Skeletal muscle tissue (tissue), 4 donors: ENCODE data around the gene PTPRS. TPM values are rescaled to one million over a fixed set of nuclear protein-coding genes. Genes with fewer than 3 reads are reported as not detected.

Source experiments
- H3K27ac ChIP-seq: one replicate; pipeline ENCODE4 v1.7.0; 2013; ENCODE audit warnings: mild to moderate bottlenecking, low read depth, low read length, inconsistent platforms
- H3K27me3 ChIP-seq, 3 donors: one replicate each; pipeline ENCODE4 v1.7.0; 2013; ENCODE audit warnings: low read length in 3 of 3; ENCODE audit not compliant: control insufficient read depth in 3 of 3, insufficient read depth in 3 of 3
- H3K36me3 ChIP-seq, 3 donors: one replicate each; pipeline ENCODE4 v1.7.0; 2013; ENCODE audit warnings: low read length in 3 of 3; ENCODE audit not compliant: control insufficient read depth in 3 of 3, insufficient read depth in 3 of 3
- H3K4me1 ChIP-seq, 3 donors: one replicate each; pipeline ENCODE4 v1.7.0; 2013; ENCODE audit warnings: low read length in 3 of 3, mild to moderate bottlenecking in 3 of 3; ENCODE audit not compliant: control insufficient read depth in 3 of 3, insufficient read depth in 3 of 3
- H3K4me3 ChIP-seq, 3 donors: one replicate each; pipeline ENCODE4 v1.7.0; 2013; ENCODE audit warnings: low read length in 3 of 3
- H3K9ac ChIP-seq, 3 donors: one replicate each; pipeline ENCODE4 v1.7.0; 2013; ENCODE audit warnings: low read length in 3 of 3, mild to moderate bottlenecking in 3 of 3, moderate library complexity in 2 of 3, low read depth in 1 of 3
- H3K9me3 ChIP-seq, 3 donors: one replicate each; pipeline ENCODE4 v1.7.0; 2013; ENCODE audit warnings: low read length in 3 of 3; ENCODE audit not compliant: control insufficient read depth in 3 of 3
- total RNA-seq: library from RNA; depleted of rRNA; stranded (reverse); fragments of >200 nt; gene quantifications from one replicate; pipeline ENCODE4 v1.2.3, GENCODE V29; 2014
- donor health status: Osteomylitis.

Gene PTPRS
- total RNA-seq, 1 donor from 2014 or later, result 79.9 TPM

DNA sequence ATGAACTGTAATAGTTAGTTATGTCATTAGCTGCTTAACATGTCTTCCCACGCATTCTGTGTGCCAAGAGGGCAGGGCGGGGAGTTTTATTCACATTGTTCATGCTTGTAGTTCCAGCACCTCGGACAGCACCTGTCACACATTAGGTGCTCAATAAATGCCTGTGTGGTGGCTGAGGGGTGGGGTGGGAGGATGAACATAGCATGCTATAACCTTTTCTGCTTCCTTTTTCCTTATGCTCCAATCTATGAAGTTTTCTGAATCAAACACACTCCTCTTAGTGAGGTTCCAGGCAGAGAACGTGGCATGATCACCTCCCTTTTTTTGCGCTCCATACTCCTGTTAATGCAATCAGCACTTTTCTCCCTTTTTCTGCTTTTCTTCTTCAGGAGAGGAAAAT, 15.8 kb upstream of the PTPRS start:
- no peaks in the 10 kb centered on the region for H3K36me3 ChIP-seq
- no peak overlapping the region for H3K9ac ChIP-seq
- peaks cover 0 to 3% (median 0%) of the 10 kb centered on the region in 3 donors for H3K9me3 ChIP-seq
- H3K4me3 ChIP-seq, result no peak overlapping the region
- no peak overlapping the region for H3K27ac ChIP-seq
- no peaks in the 10 kb centered on the region for H3K4me1 ChIP-seq
- H3K27me3 ChIP-seq, result peaks cover 35 to 50% (median 42%) of the 10 kb centered on the region in 3 donors

DNA sequence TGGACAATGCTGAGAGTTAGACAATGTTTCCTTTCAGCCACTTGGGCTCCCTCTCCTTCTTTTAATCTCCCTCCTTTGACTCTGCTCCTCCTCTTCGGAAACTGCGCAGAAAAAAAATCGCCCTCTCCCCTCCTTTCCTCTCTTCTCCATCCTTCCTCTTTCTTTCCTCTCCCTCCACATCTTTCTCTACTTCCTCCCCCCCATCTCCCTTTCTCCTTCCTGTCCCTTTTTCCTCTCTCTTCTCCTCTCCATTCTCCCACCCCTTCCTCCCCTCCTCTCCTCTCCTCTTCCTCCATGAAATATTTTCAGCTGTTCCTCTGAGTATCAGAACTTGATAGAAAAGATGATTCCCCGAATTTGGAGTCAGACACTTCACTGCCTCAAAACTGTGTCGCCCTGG, 15.1 kb upstream of the PTPRS start:
- Histone ChIP-seq H3K4me3 (no peak overlapping the region), H3K9ac (no peak overlapping the region), H3K27ac (no peak overlapping the region), H3K9me3 (peaks cover 0 to 3% (median 0%) of the 10 kb centered on the region in 3 donors), H3K36me3 (no peaks in the 10 kb centered on the region), H3K27me3 (peaks cover 35 to 48% (median 42%) of the 10 kb centered on the region in 3 donors), H3K4me1 (no peaks in the 10 kb centered on the region)

DNA sequence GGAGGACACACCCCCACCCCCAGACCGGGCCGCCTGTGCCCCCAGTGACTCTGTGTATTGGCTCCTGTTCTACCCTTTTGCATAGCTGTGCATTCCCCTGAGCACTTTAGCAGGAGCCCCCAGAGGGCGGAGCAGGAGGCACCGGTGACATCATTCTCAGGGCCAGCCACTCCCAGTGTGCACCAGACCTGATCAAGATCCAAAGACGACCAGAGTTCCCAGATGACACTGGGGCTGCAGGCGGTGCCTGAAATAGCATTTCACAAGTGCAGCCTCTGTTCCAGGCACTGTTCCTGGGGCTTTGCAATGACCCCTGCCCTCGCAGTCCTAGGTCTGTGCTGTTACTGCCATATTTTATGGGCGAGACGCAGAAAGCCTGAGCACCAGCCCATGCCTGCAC, 14.5 kb upstream of the PTPRS start:
- H3K9me3 ChIP-seq, result peaks cover 0 to 3% (median 0%) of the 10 kb centered on the region in 3 donors
- H3K36me3 ChIP-seq, result no peaks in the 10 kb centered on the region
- H3K27me3 ChIP-seq, result peaks cover 35 to 42% (median 37%) of the 10 kb centered on the region in 3 donors
- no peak overlapping the region for H3K4me3 ChIP-seq
- H3K27ac ChIP-seq, result no peak overlapping the region
- no peaks in the 10 kb centered on the region for H3K4me1 ChIP-seq
- no peak overlapping the region for H3K9ac ChIP-seq

DNA sequence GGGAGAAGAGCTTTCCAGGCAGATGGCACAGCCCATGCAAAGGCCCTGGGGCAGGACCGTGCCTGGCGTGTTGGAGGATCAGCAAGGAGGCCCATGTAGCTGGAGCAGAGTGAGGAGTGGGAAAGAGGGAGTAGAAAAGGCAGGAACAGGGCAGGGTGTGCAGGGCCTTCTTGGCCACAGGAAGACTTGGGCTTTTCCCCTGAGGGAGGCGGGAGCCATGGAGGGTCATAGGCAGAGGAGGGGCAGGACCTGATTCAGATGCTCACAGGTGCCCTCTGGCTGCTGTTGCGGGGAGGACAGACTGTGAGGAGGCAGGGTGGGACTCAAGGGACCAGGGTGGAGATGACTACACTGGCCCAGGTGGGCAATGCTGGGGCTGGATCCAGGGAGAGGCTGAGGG, 13.8 kb upstream of the PTPRS start:
- Histone ChIP-seq H3K9me3 (peaks cover 0 to 3% (median 0%) of the 10 kb centered on the region in 3 donors), H3K27me3 (peaks cover 34 to 39% (median 35%) of the 10 kb centered on the region in 3 donors), H3K36me3 (no peaks in the 10 kb centered on the region), H3K4me3 (no peak overlapping the region), H3K4me1 (no peaks in the 10 kb centered on the region), H3K27ac (no peak overlapping the region), H3K9ac (no peak overlapping the region)

DNA sequence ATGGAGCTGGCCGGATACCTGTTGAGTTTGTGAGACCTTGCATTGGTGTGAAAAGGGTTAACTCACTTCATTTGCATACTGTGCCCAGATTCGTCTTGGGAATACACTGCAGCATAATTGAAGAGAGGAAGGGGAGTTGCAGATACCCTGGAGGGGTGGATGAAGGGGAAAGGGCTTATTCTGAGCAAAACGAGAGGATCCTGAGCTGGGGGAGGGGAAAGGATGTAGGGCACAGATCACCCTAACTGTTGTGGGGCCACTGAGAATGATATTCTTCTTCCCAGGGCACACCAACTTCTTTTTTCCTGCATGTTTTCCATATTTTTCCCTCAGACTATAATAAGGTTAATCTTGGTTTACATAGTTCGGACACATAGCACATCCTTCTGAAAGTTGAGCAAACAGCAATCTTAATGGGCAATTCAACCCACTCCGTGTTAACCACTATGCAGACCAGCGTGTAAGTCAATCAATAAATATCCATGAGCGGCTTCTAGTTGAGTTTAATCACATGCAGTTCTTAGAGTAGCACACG, 11.7 kb upstream of the PTPRS start:
- Histone ChIP-seq H3K9me3 (peaks cover 0 to 3% (median 0%) of the 10 kb centered on the region in 3 donors), H3K36me3 (no peaks in the 10 kb centered on the region), H3K4me1 (no peaks in the 10 kb centered on the region), H3K9ac (no peak overlapping the region), H3K27me3 (peaks cover 21 to 33% (median 29%) of the 10 kb centered on the region in 3 donors), H3K27ac (no peak overlapping the region), H3K4me3 (no peak overlapping the region)

DNA sequence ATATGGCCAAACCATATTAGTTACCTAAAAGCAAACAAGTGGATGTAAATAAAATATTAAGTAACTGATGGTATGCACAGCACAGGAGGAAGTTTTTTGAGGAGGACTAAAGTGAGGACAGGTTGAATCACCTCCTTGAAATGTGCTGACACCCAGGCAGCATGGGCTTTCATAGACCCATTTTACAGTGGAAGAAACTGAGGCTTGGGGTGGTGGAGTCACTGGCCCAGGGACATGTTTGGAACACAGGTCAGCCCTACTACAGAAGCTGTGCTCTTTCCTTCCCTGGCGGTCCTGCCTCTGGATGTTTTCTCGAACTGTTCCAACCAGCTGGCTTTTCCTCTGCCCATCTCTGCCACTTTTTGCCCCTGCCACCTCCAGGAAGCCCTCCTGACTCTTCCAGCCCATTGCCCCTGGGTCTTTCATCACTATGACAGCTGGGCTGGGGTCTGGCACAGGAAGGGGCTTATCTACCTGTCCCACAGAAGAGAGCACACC, 11.2 kb upstream of the PTPRS start:
- Histone ChIP-seq H3K36me3 (no peaks in the 10 kb centered on the region), H3K9me3 (peaks cover 0 to 3% (median 0%) of the 10 kb centered on the region in 3 donors), H3K9ac (no peak overlapping the region), H3K4me3 (no peak overlapping the region), H3K4me1 (no peaks in the 10 kb centered on the region), H3K27me3 (peaks cover 15 to 28% (median 24%) of the 10 kb centered on the region in 3 donors), H3K27ac (no peak overlapping the region)

DNA sequence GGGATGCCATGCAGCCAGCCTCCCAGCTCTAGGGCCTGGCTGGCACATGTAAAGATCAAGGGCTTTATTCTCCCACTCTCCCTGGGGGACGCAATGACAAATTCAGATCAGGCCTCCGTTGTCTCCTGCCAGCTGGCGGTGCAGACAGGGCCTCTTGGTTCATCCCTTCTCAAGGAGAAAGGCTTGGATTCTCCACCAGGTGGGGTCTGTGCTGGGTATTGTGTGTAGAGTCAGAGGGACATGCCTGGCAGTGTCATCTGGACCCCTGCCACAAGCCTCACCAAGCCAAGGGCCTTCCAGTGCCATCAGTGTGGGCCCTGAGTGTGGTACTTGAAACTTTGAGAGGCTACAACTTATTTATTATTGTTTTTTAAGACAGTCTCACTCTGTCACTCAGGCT, 8.4 kb upstream of the PTPRS start:
- H3K9ac ChIP-seq, result no peak overlapping the region
- H3K9me3 ChIP-seq, result no peaks in the 10 kb centered on the region
- H3K27me3 ChIP-seq, result peaks cover 0 to 11% (median 7%) of the 10 kb centered on the region in 3 donors
- no peak overlapping the region for H3K4me3 ChIP-seq
- H3K36me3 ChIP-seq, result no peaks in the 10 kb centered on the region
- H3K4me1 ChIP-seq, result no peaks in the 10 kb centered on the region
- H3K27ac ChIP-seq, result no peak overlapping the region

DNA sequence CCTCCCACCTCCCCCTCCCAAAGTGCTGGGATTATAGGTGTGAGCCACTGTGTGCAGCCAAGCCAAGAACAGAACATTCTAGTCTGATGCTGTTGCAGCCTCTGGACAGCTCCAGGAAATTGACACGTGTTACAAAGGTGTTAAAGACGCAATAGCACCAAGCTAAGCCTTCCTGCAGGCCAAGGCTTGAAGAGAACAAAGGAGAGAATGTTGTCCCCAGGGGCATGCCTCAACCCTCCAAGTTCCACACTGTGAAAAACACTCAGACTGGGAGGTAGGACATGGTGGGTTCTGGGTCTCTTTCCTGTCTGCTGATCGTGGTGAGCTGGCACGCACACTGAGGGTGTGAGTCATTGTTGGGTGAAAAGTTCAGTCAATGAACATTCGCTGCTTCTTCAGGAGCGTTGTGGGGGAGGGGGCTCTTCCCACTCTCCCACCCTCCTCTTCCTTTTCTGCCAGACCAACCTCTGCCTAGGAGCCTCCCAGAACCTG, 5.3 kb upstream of the PTPRS start:
- Histone ChIP-seq H3K27ac (no peak overlapping the region), H3K4me3 (no peak overlapping the region), H3K4me1 (no peaks in the 10 kb centered on the region), H3K9me3 (no peaks in the 10 kb centered on the region), H3K27me3 (peaks cover 5 to 10% (median 5%) of the 10 kb centered on the region in 3 donors), H3K36me3 (no peaks in the 10 kb centered on the region), H3K9ac (no peak overlapping the region)

DNA sequence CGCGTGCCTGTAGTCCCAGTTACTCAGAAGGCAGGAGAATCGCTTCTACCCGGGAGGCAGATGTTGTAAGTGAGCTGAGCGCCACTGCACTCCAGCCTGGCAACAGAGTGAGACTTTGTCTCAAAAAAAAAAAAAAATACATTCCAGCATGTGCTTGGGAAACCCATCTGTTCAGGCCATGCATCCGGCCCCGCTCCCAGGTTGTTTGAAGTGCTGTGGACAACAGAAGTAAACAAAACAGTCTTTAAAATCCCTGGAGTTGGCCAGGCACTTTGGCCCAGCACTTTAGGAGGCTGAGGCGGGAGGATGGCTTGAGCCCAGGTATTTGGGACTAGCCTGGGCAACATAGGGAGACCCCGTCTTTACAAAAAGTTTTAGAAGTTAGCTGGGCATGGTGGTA, 3.2 kb upstream of the PTPRS start:
- no peak overlapping the region for H3K27ac ChIP-seq
- H3K36me3 ChIP-seq, result no peaks in the 10 kb centered on the region
- peaks cover 0 to 5% (median 0%) of the 10 kb centered on the region in 3 donors for H3K4me1 ChIP-seq
- no peak overlapping the region for H3K9ac ChIP-seq
- no peak overlapping the region for H3K4me3 ChIP-seq
- H3K9me3 ChIP-seq, result no peaks in the 10 kb centered on the region
- peaks cover 7 to 21% (median 13%) of the 10 kb centered on the region in 3 donors for H3K27me3 ChIP-seq

DNA sequence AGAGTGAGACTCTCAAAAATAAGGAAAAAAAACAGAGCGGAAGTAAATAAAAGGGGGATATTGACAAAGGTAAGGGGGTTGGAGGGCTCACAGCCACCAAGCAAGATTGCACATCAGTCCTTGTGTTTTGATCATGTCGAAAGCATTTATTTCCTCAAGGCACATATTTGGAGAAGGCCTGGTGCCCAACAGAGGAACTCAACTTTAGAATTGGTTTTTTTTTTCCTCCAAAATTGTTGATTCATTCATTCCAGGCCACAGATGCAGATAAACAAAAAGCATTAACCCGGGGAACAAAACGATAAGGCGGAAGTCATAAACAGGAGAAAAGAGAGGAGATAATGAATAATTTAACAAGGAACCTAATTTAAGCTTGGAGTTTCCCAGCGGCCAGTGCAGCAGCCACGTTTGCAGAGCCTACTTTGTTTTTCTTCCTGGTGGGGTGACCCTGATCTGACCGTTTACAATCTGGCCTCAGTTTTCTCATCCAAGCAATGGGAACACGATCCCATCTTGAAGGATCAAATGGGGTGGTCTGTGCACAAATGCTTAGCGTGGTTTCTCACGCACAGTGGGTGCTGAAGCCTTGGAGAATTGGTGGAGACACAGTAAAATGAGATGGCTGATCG, 2.1 kb upstream of the PTPRS start:
- no peaks in the 10 kb centered on the region for H3K9me3 ChIP-seq
- H3K27me3 ChIP-seq, result peaks cover 18 to 29% (median 22%) of the 10 kb centered on the region in 3 donors
- peaks cover 0 to 5% (median 0%) of the 10 kb centered on the region in 3 donors for H3K4me1 ChIP-seq
- no peak overlapping the region for H3K4me3 ChIP-seq
- H3K27ac ChIP-seq, result no peak overlapping the region
- no peaks in the 10 kb centered on the region for H3K36me3 ChIP-seq
- no peak overlapping the region for H3K9ac ChIP-seq
